ENCODE data around the gene POMT2. TPM values are rescaled to one million over a fixed set of nuclear protein-coding genes. Genes with fewer than 3 reads are reported as not detected.

Gene POMT2
- total and polyA plus RNA-seq, 12 donors, result 14.0 to 52.3 (median 41.7) TPM

- intact Hi-C loops (cut with DNase I), result loop anchor here (10.0 kb wide), 2 partner anchors 163 to 443 kb away; no protein-coding TSS in a partner anchor
- Histone ChIP-seq H3K36me3 (replicated peaks in 1 of 2) (no peaks in the 10 kb centered on the region), H3K27me3 (no peaks in the 10 kb centered on the region), H3K4me3 (no peak overlapping the region), H3K9me3 (replicated peaks in 1 of 3) (no peaks in the 10 kb centered on the region), H3K4me1 (replicated peaks in 1 of 2) (peaks cover 22 to 62% of the 10 kb centered on the region in 2 donors), H3K27ac (peak overlapping the region in 2 of 5 donors; percentile 9 to 57)
- peak in 2 of 7 donors; percentile 20 to 43 for DNase-seq
- 60 to 76% (median 64%) methylated on average over 5 of the region's 5 CpGs for WGBS, 4 donors
- TF ChIP-seq CTCF (IDR thresholded peaks at IDR 0.05) (no peak), POLR2A (IDR thresholded peaks at IDR 0.05) (no peak)
Observed at GRCh38 chr14:77318006-77318553, 2.6 kb downstream of the POMT2 start.

GRCh38 chr14:77316872-77317301, 3.8 kb downstream of the POMT2 start:
- peak in 2 of 7 donors; percentile 39 to 53 for DNase-seq
- Histone ChIP-seq H3K4me1 (replicated peaks in 1 of 2) (peaks cover 22 to 59% of the 10 kb centered on the region in 2 donors), H3K36me3 (replicated peaks in 1 of 2) (no peaks in the 10 kb centered on the region), H3K4me3 (no peak overlapping the region), H3K27ac (peak overlapping the region in 2 of 5 donors; percentile 6 to 7), H3K27me3 (no peaks in the 10 kb centered on the region), H3K9me3 (replicated peaks in 1 of 3) (no peaks in the 10 kb centered on the region)
- intact Hi-C loops (cut with DNase I), result loop anchor here (2.0 to 10.0 kb wide), 3 partner anchors 16 to 442 kb away; no protein-coding TSS in a partner anchor
- 51 to 71% (median 68%) methylated on average over 5 of the region's 5 CpGs for WGBS, 4 donors
- TF ChIP-seq CTCF (IDR thresholded peaks at IDR 0.05), result no peak
- TF ChIP-seq POLR2A (IDR thresholded peaks at IDR 0.05), result no peak

- DNase-seq, result no peak
- WGBS, 4 donors, result 18 to 50% (median 48%) methylated on average over 1 of the region's 1 CpG
Observed at GRCh38 chr14:77316195-77316505, 4.5 kb downstream of the POMT2 start.

More at GRCh38 chr14:77316195-77316505, 4.5 kb downstream of the POMT2 start:
- peaks cover 22 to 58% of the 10 kb centered on the region in 2 donors for H3K4me1 ChIP-seq (replicated peaks in 1 of 2)
- H3K9me3 ChIP-seq (replicated peaks in 1 of 3), result no peaks in the 10 kb centered on the region
- no peaks in the 10 kb centered on the region for H3K36me3 ChIP-seq (replicated peaks in 1 of 2)
- H3K27me3 ChIP-seq, result no peaks in the 10 kb centered on the region
- intact Hi-C loops (cut with DNase I), result loop anchor here (2.0 to 10.0 kb wide), 3 partner anchors 15 to 441 kb away; no protein-coding TSS in a partner anchor
- TF ChIP-seq CTCF (IDR thresholded peaks at IDR 0.05) (peak in 2 of 6 experiments; percentile 3 to 11), POLR2A (IDR thresholded peaks at IDR 0.05) (no peak)
- no peak overlapping the region for H3K4me3 ChIP-seq
- no peak overlapping the region for H3K27ac ChIP-seq
